Adrenal gland (tissue), 5 donors: ENCODE measurements around the gene VWA8.

ENCODE experiments used
- CTCF ChIP-seq, 6 experiments: fragments of 450-650 bp in 4 of 6; fragments of 200-600 bp in 2 of 6; sonication (generic) in 1 of 6; IDR thresholded peaks; 1 replicate in 5 of 6; 2 replicates in 1 of 6; pipeline versions ENCODE4 v1.5.1 to v1.8.0; 2016 to 2021; ENCODE audit warnings: antibody characterized with exemption in 6 of 6, mild to moderate bottlenecking in 2 of 6, moderate library complexity in 1 of 6
- POLR2A ChIP-seq, 2 donors: fragments of 450-650 bp; IDR thresholded peaks; one replicate each; pipeline ENCODE4 v1.6.1; 2017; ENCODE audit warnings: antibody characterized with exemption in 2 of 2, mild to moderate bottlenecking in 2 of 2, moderate library complexity in 1 of 2
- donor health status: DM: no; HTN: no; CAD: no.

DNA sequence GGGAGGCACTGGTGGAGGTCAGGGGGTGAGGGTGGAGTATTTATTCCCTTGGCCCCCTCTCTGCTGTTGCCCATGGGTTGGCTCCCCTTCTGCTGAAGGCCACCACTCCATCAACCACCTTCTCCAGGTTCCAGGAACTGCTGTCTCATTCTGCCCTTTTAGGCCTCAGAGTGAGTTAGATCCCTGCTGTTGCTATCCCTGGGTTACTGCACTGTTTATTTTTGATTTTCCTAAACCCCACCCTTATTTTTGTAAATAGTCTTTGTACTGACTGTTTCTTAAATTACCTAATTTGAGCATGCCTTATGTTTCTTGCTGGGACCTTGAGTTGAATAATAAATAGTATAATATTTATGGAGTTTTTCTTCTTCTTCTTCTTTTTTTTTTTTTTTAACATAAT is 370.8 kb downstream of the VWA8 start:
- TF ChIP-seq CTCF (IDR thresholded peaks at IDR 0.05) (no peak), POLR2A (IDR thresholded peaks at IDR 0.05) (no peak)
